SK-N-SH treated with all-trans-retinoic acid at 6 μM for 48 hours (cell line): ENCODE data around the gene UTS2B.
A peak's percentile ranks its signal among the peaks of the same experiment; 100 is the strongest.

Experiments
- ATAC-seq: fragments of 200-7000 bp; cut with Tn5 transposase; 3 replicates; pipeline ENCODE4 v1.9.1; 2020; ENCODE audit warnings: mild to moderate bottlenecking, moderate library complexity
- ARNTL ChIP-seq: fragments of 450-650 bp; formaldehyde crosslinking; IDR thresholded peaks from 2 replicates; pipeline ENCODE4 v1.5.0; 2020; ENCODE audit warnings: low read depth, mild to moderate bottlenecking, moderate library complexity, borderline replicate concordance
- CSDC2 ChIP-seq: fragments of 250-450 bp; sonication (Bioruptor Pico); IDR thresholded peaks from 2 replicates; pipeline ENCODE4 v1.5.0; 2020; ENCODE audit warnings: mild to moderate bottlenecking, moderate library complexity
- GLIS3 ChIP-seq: fragments of 250-450 bp; sonication (Bioruptor Pico); IDR thresholded peaks from 2 replicates; pipeline ENCODE4 v1.5.0; 2020; ENCODE audit warnings: mild to moderate bottlenecking, moderate library complexity
- ISL1 ChIP-seq: fragments of 250-450 bp; sonication (Bioruptor Pico); IDR thresholded peaks from 2 replicates; pipeline ENCODE4 v2.1.2; 2022; ENCODE audit warnings: mild to moderate bottlenecking, moderate library complexity
- OSR1 ChIP-seq: fragments of 250-450 bp; sonication (Bioruptor Pico); IDR thresholded peaks from 2 replicates; pipeline ENCODE4 v1.8.0; 2022; ENCODE audit warnings: moderate library complexity, mild to moderate bottlenecking, inconsistent platforms
- PPARA ChIP-seq: fragments of 250-450 bp; sonication (Bioruptor Pico); IDR thresholded peaks from 2 replicates; pipeline ENCODE4 v1.5.0; 2020; ENCODE audit warnings: mild to moderate bottlenecking, borderline replicate concordance
- SNAI2 ChIP-seq: fragments of 250-450 bp; sonication (Bioruptor Pico); IDR thresholded peaks from 2 replicates; pipeline ENCODE4 v1.5.0; 2020; ENCODE audit warnings: mild to moderate bottlenecking, moderate library complexity
- TCF4 ChIP-seq: fragments of 250-450 bp; sonication (Bioruptor Pico); IDR thresholded peaks from 2 replicates; pipeline ENCODE4 v1.8.0; 2021; ENCODE audit warnings: mild to moderate bottlenecking, moderate library complexity, borderline replicate concordance
- TOX ChIP-seq: fragments of 250-450 bp; sonication (Bioruptor Pico); IDR thresholded peaks from 2 replicates; pipeline ENCODE4 v1.8.0; 2021; ENCODE audit warnings: mild to moderate bottlenecking, moderate library complexity, borderline replicate concordance
- ZC3H10 ChIP-seq: fragments of 250-450 bp; sonication (Bioruptor Pico); IDR thresholded peaks from 2 replicates; pipeline ENCODE4 v1.5.1; 2021; ENCODE audit warnings: mild to moderate bottlenecking, moderate library complexity
- ZFP3 ChIP-seq: fragments of 250-450 bp; sonication (Bioruptor Pico); IDR thresholded peaks from 2 replicates; pipeline ENCODE4 v1.5.0; 2020; ENCODE audit warnings: mild to moderate bottlenecking, moderate library complexity
- ZFP30 ChIP-seq: fragments of 450-650 bp; formaldehyde crosslinking; IDR thresholded peaks from 2 replicates; pipeline ENCODE4 v1.5.0; 2022; ENCODE audit warnings: mild to moderate bottlenecking, moderate library complexity
- ZNF565 ChIP-seq: fragments of 450-650 bp; formaldehyde crosslinking; conservative IDR thresholded peaks from 2 replicates; pipeline ENCODE4 v1.5.0; 2020; ENCODE audit warnings: low read depth, mild to moderate bottlenecking, moderate library complexity
- ZNF70 ChIP-seq: fragments of 450-650 bp; formaldehyde crosslinking; IDR thresholded peaks from 2 replicates; pipeline ENCODE4 v1.5.0; 2020; ENCODE audit warnings: mild to moderate bottlenecking, moderate library complexity
- ZNF8 ChIP-seq: fragments of 450-650 bp; formaldehyde crosslinking; IDR thresholded peaks from 2 replicates; pipeline ENCODE4 v1.5.0; 2020; ENCODE audit warnings: mild to moderate bottlenecking, moderate library complexity
- TF ChIP-seq, protein P1 (sequence below): fragments of 250-450 bp; sonication (Bioruptor Pico); IDR thresholded peaks from 2 replicates; pipeline ENCODE4 v1.5.0; 2020; ENCODE audit warnings: mild to moderate bottlenecking, moderate library complexity
- TF ChIP-seq, protein P2 (sequence below): fragments of 250-450 bp; sonication (Bioruptor Pico); IDR thresholded peaks from 2 replicates; pipeline ENCODE4 v1.5.1; 2021; ENCODE audit warnings: mild to moderate bottlenecking, moderate library complexity
- TF ChIP-seq, protein P3 (sequence below): fragments of 250-450 bp; sonication (Bioruptor Pico); IDR thresholded peaks from 2 replicates; pipeline ENCODE4 v1.5.1; 2020; ENCODE audit warnings: low read depth, mild to moderate bottlenecking, moderate library complexity
- TF ChIP-seq, protein P4 (sequence below): fragments of 250-450 bp; sonication (Bioruptor Pico); IDR thresholded peaks from 2 replicates; pipeline ENCODE4 v1.8.0; 2021; ENCODE audit warnings: low read depth, mild to moderate bottlenecking, moderate library complexity, borderline replicate concordance

The UTS2B gene

DNA sequence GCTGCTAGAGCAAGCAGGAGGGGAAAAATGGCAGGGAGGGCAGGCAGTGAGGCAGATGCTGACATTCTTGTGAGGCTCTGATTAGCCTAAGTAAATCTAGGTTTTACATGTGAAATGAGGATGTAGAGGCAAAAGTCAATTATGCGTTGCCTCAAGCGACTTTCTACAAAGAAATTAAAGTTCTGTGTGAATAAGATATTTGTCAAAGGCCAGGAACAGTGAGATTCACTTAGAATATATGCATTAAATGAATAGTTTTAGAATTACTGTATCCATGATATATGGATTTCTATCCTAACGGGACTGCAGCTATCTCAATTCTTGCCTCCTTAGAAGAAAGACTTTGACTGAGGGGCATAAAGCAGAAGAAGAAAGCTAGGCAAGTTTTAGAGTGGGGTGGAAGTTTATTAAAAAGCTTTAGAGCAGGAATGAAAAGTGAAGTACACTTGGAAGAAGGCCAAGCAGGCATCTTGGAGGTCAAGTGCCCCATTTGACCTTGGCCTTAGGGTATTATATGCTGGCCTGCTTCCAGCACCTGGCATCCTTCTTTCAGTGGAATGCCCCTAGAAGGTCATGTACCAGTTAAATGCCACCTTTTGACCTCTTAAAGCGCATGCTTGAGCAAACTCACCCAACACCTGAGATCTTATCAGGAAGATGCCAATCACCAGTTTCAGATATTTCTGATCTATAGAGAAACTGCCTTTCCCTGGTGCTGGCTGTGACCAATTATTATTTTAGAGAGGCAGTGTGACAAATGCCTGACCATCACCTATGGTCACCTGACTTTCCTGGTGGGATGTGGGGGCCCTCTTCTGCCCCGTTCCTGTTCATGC is 93.1 kb downstream of the UTS2B start:
- no peak for ATAC-seq
- TF ChIP-seq ZNF70 (CRISPR knock-in tag): no peak
- TF ChIP-seq, protein P1, sequence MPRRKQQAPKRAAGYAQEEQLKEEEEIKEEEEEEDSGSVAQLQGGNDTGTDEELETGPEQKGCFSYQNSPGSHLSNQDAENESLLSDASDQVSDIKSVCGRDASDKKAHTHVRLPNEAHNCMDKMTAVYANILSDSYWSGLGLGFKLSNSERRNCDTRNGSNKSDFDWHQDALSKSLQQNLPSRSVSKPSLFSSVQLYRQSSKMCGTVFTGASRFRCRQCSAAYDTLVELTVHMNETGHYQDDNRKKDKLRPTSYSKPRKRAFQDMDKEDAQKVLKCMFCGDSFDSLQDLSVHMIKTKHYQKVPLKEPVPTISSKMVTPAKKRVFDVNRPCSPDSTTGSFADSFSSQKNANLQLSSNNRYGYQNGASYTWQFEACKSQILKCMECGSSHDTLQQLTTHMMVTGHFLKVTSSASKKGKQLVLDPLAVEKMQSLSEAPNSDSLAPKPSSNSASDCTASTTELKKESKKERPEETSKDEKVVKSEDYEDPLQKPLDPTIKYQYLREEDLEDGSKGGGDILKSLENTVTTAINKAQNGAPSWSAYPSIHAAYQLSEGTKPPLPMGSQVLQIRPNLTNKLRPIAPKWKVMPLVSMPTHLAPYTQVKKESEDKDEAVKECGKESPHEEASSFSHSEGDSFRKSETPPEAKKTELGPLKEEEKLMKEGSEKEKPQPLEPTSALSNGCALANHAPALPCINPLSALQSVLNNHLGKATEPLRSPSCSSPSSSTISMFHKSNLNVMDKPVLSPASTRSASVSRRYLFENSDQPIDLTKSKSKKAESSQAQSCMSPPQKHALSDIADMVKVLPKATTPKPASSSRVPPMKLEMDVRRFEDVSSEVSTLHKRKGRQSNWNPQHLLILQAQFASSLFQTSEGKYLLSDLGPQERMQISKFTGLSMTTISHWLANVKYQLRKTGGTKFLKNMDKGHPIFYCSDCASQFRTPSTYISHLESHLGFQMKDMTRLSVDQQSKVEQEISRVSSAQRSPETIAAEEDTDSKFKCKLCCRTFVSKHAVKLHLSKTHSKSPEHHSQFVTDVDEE (CRISPR knock-in tag): no peak
- TF ChIP-seq, protein P2, sequence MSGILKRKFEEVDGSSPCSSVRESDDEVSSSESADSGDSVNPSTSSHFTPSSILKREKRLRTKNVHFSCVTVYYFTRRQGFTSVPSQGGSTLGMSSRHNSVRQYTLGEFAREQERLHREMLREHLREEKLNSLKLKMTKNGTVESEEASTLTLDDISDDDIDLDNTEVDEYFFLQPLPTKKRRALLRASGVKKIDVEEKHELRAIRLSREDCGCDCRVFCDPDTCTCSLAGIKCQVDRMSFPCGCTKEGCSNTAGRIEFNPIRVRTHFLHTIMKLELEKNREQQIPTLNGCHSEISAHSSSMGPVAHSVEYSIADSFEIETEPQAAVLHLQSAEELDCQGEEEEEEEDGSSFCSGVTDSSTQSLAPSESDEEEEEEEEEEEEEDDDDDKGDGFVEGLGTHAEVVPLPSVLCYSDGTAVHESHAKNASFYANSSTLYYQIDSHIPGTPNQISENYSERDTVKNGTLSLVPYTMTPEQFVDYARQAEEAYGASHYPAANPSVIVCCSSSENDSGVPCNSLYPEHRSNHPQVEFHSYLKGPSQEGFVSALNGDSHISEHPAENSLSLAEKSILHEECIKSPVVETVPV (CRISPR knock-in tag): no peak
- no peak for TF ChIP-seq ZFP3 (CRISPR knock-in tag)
- TF ChIP-seq, protein P3, sequence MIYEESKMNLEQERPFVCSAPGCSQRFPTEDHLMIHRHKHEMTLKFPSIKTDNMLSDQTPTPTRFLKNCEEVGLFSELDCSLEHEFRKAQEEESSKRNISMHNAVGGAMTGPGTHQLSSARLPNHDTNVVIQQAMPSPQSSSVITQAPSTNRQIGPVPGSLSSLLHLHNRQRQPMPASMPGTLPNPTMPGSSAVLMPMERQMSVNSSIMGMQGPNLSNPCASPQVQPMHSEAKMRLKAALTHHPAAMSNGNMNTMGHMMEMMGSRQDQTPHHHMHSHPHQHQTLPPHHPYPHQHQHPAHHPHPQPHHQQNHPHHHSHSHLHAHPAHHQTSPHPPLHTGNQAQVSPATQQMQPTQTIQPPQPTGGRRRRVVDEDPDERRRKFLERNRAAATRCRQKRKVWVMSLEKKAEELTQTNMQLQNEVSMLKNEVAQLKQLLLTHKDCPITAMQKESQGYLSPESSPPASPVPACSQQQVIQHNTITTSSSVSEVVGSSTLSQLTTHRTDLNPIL (CRISPR knock-in tag): no peak
- TF ChIP-seq, protein P4, sequence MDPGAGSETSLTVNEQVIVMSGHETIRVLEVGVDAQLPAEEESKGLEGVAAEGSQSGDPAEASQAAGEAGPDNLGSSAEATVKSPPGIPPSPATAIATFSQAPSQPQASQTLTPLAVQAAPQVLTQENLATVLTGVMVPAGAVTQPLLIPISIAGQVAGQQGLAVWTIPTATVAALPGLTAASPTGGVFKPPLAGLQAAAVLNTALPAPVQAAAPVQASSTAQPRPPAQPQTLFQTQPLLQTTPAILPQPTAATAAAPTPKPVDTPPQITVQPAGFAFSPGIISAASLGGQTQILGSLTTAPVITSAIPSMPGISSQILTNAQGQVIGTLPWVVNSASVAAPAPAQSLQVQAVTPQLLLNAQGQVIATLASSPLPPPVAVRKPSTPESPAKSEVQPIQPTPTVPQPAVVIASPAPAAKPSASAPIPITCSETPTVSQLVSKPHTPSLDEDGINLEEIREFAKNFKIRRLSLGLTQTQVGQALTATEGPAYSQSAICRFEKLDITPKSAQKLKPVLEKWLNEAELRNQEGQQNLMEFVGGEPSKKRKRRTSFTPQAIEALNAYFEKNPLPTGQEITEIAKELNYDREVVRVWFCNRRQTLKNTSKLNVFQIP (CRISPR knock-in tag): no peak
- TF ChIP-seq ZC3H10: no peak
- no peak for TF ChIP-seq ZFP30 (CRISPR knock-in tag)
- no peak for TF ChIP-seq PPARA (CRISPR knock-in tag)
- TF ChIP-seq SNAI2 (CRISPR knock-in tag): no peak
- no peak for TF ChIP-seq ISL1 (CRISPR knock-in tag)

DNA sequence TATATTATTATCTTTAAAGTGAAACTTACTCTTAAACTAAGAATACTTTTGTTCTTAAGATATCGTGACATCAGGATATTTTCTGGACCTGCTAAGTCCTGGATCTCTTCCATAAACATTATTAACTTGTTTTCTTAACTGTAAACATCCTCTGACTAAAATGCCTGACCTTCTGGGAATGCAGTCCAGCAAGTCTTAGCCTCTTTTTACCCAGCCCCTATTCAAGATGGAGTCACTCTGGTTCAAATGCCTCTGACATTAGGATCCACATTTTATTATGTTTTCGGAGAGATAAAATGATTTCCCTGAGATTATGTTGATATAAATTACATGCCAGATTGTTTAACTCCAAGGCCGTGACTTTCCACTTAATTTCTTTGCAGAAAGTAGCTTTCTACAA is 93.7 kb downstream of the UTS2B start:
- no peak for ATAC-seq
- TF ChIP-seq ZNF565 (CRISPR knock-in tag): no peak
- TF ChIP-seq OSR1: 0 out of 2 replicates have a peak, but pooled peaks have one; percentile 48
- peak; percentile 73; the same call in 1 of the 2 replicates for TF ChIP-seq TOX (CRISPR knock-in tag)
- TF ChIP-seq CSDC2 (CRISPR knock-in tag): 0 out of 2 replicates have a peak, but pooled peaks have one; percentile 29

DNA sequence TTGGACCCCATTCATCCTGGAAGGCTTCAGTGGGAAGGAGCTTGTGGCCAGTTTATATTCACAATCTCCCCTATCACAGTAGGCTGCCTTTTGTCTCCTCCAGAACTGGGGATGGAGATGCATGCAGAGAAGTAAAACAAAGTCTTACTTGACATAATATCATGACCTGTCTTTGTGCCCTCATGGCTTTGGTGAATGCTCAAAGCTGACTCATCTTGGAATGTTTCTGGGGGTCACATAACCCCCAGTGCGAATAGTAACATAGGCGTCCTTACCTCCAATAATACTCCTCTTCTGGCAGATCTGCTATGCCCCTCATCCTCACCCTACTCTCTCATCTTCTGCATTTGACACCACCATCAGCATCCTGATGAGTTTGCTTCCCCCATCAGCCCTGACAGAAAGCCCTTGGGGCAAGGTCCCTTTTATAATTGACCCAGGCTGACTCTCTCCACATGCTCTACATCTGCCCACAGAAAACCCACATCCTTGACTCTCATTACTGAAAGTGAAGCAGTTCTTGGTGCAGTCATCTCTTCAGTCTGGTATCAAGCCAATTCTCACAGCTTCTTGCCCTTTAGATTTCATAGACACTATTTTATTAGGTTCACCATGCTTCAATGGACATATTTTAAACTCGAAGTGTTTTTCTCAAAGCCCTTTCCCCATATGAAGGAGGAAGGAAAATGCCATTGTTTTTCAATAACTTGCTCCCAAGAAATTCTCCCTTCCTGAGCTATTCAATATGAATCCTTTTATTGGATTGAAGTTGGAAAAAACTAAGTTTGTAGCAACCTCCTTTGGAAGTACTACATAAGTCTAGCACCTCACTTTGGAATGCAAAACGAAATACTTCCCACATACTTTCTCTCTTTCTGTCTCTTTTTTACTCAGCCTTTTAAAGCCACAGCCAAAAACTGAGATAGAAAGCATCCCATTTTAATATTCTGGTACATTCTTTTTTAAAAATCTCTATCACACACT is 94.7 kb downstream of the UTS2B start:
- peak; percentile 46; the same call in 1 of the 3 replicates for ATAC-seq
- TF ChIP-seq ZFP30 (CRISPR knock-in tag): no peak

DNA sequence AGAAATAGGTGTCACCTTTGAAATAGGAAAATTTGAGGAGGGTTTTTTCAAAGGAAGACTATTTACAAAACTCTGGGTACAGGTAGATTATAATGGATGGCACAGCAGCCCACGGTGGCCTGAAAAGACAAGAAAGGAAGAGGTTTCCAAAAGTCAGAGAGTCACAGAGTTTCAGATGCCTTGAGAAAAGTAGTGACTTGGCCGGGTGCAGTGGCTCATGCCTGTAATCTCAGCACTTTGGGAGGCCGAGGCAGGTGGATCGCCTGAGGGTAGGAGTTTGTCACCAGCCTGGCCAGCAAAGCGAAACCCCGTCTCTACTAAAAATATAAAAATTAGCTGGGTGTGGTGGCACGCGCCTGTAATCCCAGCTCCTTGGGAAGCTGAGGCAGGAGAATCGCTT is 96.1 kb downstream of the UTS2B start:
- no peak for ATAC-seq
- TF ChIP-seq, protein P3 (CRISPR knock-in tag): no peak
- TF ChIP-seq SNAI2 (CRISPR knock-in tag): no peak
- TF ChIP-seq TCF4 (CRISPR knock-in tag): no peak
- no peak for TF ChIP-seq ISL1 (CRISPR knock-in tag)
- TF ChIP-seq, protein P2 (CRISPR knock-in tag): no peak
- TF ChIP-seq, protein P1 (CRISPR knock-in tag): no peak
- TF ChIP-seq GLIS3 (CRISPR knock-in tag): no peak
- no peak for TF ChIP-seq ARNTL (CRISPR knock-in tag)
- no peak for TF ChIP-seq ZNF565 (CRISPR knock-in tag)
- TF ChIP-seq ZNF8 (CRISPR knock-in tag): no peak
